HG02852 (cell line): Measurements from ENCODE around the gene ZFAND3.
A peak's percentile ranks its signal among the peaks of the same experiment; 100 is the strongest.

Experiments
- ATAC-seq: cut with Tn5 transposase; IDR thresholded peaks from one replicate; pipeline ENCODE4 v1.9.1; 2021; ENCODE audit warnings: mild to moderate bottlenecking, moderate library complexity; ENCODE audit not compliant: unreplicated experiment

ZFAND3 gene

GRCh38 chr6:37794825-37795224 is 24.7 kb upstream of the ZFAND3 start:
- no peak for ATAC-seq

GRCh38 chr6:37798436-37799262 is 20.9 kb upstream of the ZFAND3 start:
- ATAC-seq = no peak

- ATAC-seq = no peak
These were observed 20.3 kb upstream of the ZFAND3 start for GRCh38 chr6:37799263-37799644.

- ATAC-seq = no peak
These were observed 18.6 kb upstream of the ZFAND3 start for GRCh38 chr6:37800703-37801604.

GRCh38 chr6:37801605-37801940 is 18.0 kb upstream of the ZFAND3 start:
- ATAC-seq = no peak

- no peak for ATAC-seq
These were observed 16.7 kb upstream of the ZFAND3 start for GRCh38 chr6:37802810-37803209.

- ATAC-seq = no peak
These were observed 14.9 kb upstream of the ZFAND3 start for GRCh38 chr6:37804586-37804985.

- no peak for ATAC-seq
These were observed 13.3 kb upstream of the ZFAND3 start for GRCh38 chr6:37806213-37806612.

- ATAC-seq = no peak
These were observed 11.9 kb upstream of the ZFAND3 start for GRCh38 chr6:37807656-37808055.

GRCh38 chr6:37809197-37809543 is 10.4 kb upstream of the ZFAND3 start:
- no peak for ATAC-seq

- ATAC-seq = no peak
These were observed 6.7 kb upstream of the ZFAND3 start for GRCh38 chr6:37812841-37813240.

GRCh38 chr6:37814374-37814773 is 5.2 kb upstream of the ZFAND3 start:
- ATAC-seq = no peak

GRCh38 chr6:37816599-37817375 is 2.7 kb upstream of the ZFAND3 start:
- no peak for ATAC-seq

- peak; percentile 73 for ATAC-seq
These were observed 871 bp upstream of the ZFAND3 start for GRCh38 chr6:37818536-37819176.

- ATAC-seq = peak; percentile 8
These were observed 533 bp downstream of the ZFAND3 start for GRCh38 chr6:37819802-37820717.

- ATAC-seq = no peak
These were observed 1.2 kb downstream of the ZFAND3 start for GRCh38 chr6:37820718-37821079.

- no peak for ATAC-seq
These were observed 1.9 kb downstream of the ZFAND3 start for GRCh38 chr6:37821446-37821845.

- no peak for ATAC-seq
These were observed 3.5 kb downstream of the ZFAND3 start for GRCh38 chr6:37822851-37823682.

- ATAC-seq = no peak
These were observed 4.6 kb downstream of the ZFAND3 start for GRCh38 chr6:37824170-37824569.
